WERI-Rb-1 (cell line): ENCODE results near the gene PACS1.
"Not testable (repeated sequence)": the region's sequence is repeated elsewhere in the genome, so short reads cannot be mapped to it uniquely, and the experiment has no call there.

Experiments used
- DNase-seq: peaks from one replicate; pipeline ENCODE4 v3.0.0-alpha.2; 2020
- H3K27ac ChIP-seq: fragments of 250-450 bp; sonication (Bioruptor Pico); 2 replicates; pipeline ENCODE4 v1.5.1; 2020; ENCODE audit warnings: mild to moderate bottlenecking, moderate library complexity
- H3K27me3 ChIP-seq: fragments of 250-450 bp; sonication (Bioruptor Pico); 2 replicates; pipeline ENCODE4 v1.5.1; 2021; ENCODE audit warnings: mild to moderate bottlenecking, low read depth, moderate library complexity; ENCODE audit not compliant: insufficient read depth, severe bottlenecking
- H3K36me3 ChIP-seq: fragments of 250-450 bp; sonication (Bioruptor Pico); 2 replicates; pipeline ENCODE4 v1.5.1; 2020; ENCODE audit warnings: mild to moderate bottlenecking, moderate library complexity
- H3K4me3 ChIP-seq: 2 replicates; pipeline ENCODE4 v1.5.1; 2011; ENCODE audit warnings: low read depth, mild to moderate bottlenecking, control low read depth, low read length
- H3K9me3 ChIP-seq: fragments of 250-450 bp; sonication (Bioruptor Pico); 2 replicates; pipeline ENCODE4 v1.5.1; 2021; ENCODE audit warnings: mild to moderate bottlenecking, moderate library complexity; ENCODE audit not compliant: severe bottlenecking
- CTCF ChIP-seq: IDR thresholded peaks from 2 replicates; pipeline ENCODE4 v1.5.1; 2011; ENCODE audit warnings: low read depth, mild to moderate bottlenecking, control low read depth, inconsistent platforms, low read length

The PACS1 gene

GRCh38 chr11:66112601-66113499 is 42.8 kb downstream of the PACS1 start:
- Histone ChIP-seq H3K9me3 (no peaks in the 10 kb centered on the region), H3K4me3 (no peak overlapping the region), H3K27ac (no peak overlapping the region), H3K27me3 (no peaks in the 10 kb centered on the region), H3K36me3 (no peaks in the 10 kb centered on the region)
- TF ChIP-seq CTCF = no peak
- DNase-seq = no peak

- not testable (repeated sequence) for H3K27ac ChIP-seq, H3K4me3 ChIP-seq, H3K36me3 ChIP-seq, H3K27me3 ChIP-seq, DNase-seq, H3K9me3 ChIP-seq
These were observed 44.9 kb downstream of the PACS1 start for GRCh38 chr11:66114957-66115356.

- no peak overlapping the region for H3K27ac ChIP-seq
These were observed 45.7 kb downstream of the PACS1 start for GRCh38 chr11:66115638-66116301.

GRCh38 chr11:66116576-66117361 is 46.7 kb downstream of the PACS1 start:
- no peaks in the 10 kb centered on the region for H3K36me3 ChIP-seq
- H3K9me3 ChIP-seq = no peaks in the 10 kb centered on the region
- DNase-seq = no peak
- no peak for TF ChIP-seq CTCF
- H3K4me3 ChIP-seq = no peak overlapping the region
- H3K27me3 ChIP-seq = no peaks in the 10 kb centered on the region
- no peak overlapping the region for H3K27ac ChIP-seq

More at GRCh38 chr11:66115638-66116301, 45.7 kb downstream of the PACS1 start:
- no peak overlapping the region for H3K4me3 ChIP-seq
- TF ChIP-seq CTCF = no peak
- no peak for DNase-seq
- no peaks in the 10 kb centered on the region for H3K27me3 ChIP-seq
- H3K9me3 ChIP-seq = no peaks in the 10 kb centered on the region
- H3K36me3 ChIP-seq = no peaks in the 10 kb centered on the region

DNA sequence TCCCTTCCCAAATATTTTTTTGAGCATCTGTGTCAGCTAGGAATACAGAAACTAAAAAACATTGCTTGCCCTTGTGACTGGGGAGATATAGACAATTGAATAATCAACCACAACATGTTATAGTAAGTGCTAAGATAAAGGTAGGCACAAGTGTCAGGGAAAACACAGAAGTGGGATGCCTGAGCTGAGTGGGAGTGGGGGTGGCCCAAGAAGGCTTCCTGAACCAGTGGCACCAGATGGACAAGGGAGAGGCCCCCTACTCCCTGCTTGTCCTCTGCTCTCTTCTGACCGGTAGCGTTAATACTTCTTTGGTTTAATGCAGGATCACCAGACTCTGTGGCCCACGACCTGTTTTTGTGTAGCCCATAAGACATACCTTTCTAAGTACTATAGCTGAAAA is 48.8 kb downstream of the PACS1 start:
- Histone ChIP-seq H3K4me3 (0 out of 2 replicates have a peak overlapping the region, but pooled peaks have one; percentile 0), H3K27ac (peak overlapping the region; percentile 88), H3K36me3 (no peaks in the 10 kb centered on the region), H3K9me3 (no peaks in the 10 kb centered on the region), H3K27me3 (no peaks in the 10 kb centered on the region)
- peak; percentile 65 for DNase-seq
- no peak for TF ChIP-seq CTCF
